HepG2 (cell line): ENCODE results near the gene INPP5E. TPM values are rescaled to one million over a fixed set of nuclear protein-coding genes. Genes with fewer than 3 reads are reported as not detected.

Experiments
- ATAC-seq: fragments of 200-7000 bp; cut with Tn5 transposase; 3 replicates; pipeline ENCODE4 v1.9.1; 2020; ENCODE audit warnings: mild to moderate bottlenecking, moderate library complexity
- BruUV-seq: library from RNA; stranded (reverse); fragments of 400-500 nt; replicated peaks from 2 replicates; lab custom pipeline; 2021; lab: Mats Ljungman, UMichigan
- CTCF ChIA-PET: fragments of 300-600 bp; formaldehyde crosslinking; extraction: SDS; loops from one replicate; lab custom pipeline; 2021; ENCODE audit warnings: low total read pairs, inconsistent platforms, low intra/inter-chr PET ratio; lab: Yijun Ruan, JAX
- POLR2A ChIA-PET: fragments of 350-600 bp; sonication (Branson Sonifier 250); formaldehyde crosslinking; loops from one replicate; lab custom pipeline; 2020; ENCODE audit warnings: antibody characterized with exemption, inconsistent platforms; lab: Yijun Ruan, JAX
- DNase-seq: peaks from one replicate; pipeline ENCODE4 v3.0.0-alpha.2; 2015; ENCODE audit warnings: low spot score
- FAIRE-seq: peaks from 3 replicates; lab custom pipeline; 2011; peaks lifted over from hg19 to GRCh38; lab: Jason Lieb, UNC
- H2AFZ ChIP-seq: one replicate; pipeline ENCODE4 v1.6.1; 2011; ENCODE audit warnings: low read length, inconsistent platforms
- H3K27ac ChIP-seq: fragments of 300-600 bp; 3 replicates; pipeline ENCODE4 v1.8.0; 2011; ENCODE audit warnings: mixed run types, mild to moderate bottlenecking, mixed read lengths, low read length, inconsistent platforms; ENCODE audit not compliant: insufficient read depth; ENCODE audit errors: extremely low read length
- H3K27me3 ChIP-seq, 2 experiments: fragments of 200-600 bp in 1 of 2; 2 replicates in 1 of 2; 3 replicates in 1 of 2; pipeline versions ENCODE4 v1.6.0 to v1.8.0; 2011; ENCODE audit warnings: low read length in 2 of 2, mild to moderate bottlenecking in 2 of 2, moderate library complexity in 2 of 2, inconsistent platforms in 1 of 2; ENCODE audit not compliant: insufficient read depth in 2 of 2, control insufficient read depth in 1 of 2
- H3K36me3 ChIP-seq, 2 experiments: fragments of 200-600 bp in 1 of 2; replicated peaks in 1 of 2; 2 replicates in 1 of 2; 3 replicates in 1 of 2; pipeline versions ENCODE4 v1.5.1 to v1.8.0; 2011; ENCODE audit warnings: low read length in 2 of 2, inconsistent platforms in 1 of 2; ENCODE audit not compliant: insufficient read depth in 2 of 2, control insufficient read depth in 1 of 2
- H3K4me1 ChIP-seq: 2 replicates; pipeline ENCODE4 v1.5.1; 2012; ENCODE audit warnings: low read length, inconsistent platforms; ENCODE audit not compliant: insufficient read depth
- H3K4me2 ChIP-seq: 2 replicates; pipeline ENCODE4 v1.6.0; 2011; ENCODE audit warnings: low read depth, low read length, inconsistent platforms
- H3K4me3 ChIP-seq, 3 experiments: fragments of 200-600 bp in 1 of 3; sonication (generic), shearing (Covaris generic) in 1 of 3; replicated peaks in 1 of 3; 2 replicates each; pipeline ENCODE4 v1.5.1; 2011 to 2016; ENCODE audit warnings: low read length in 3 of 3, inconsistent platforms in 2 of 3, low read depth in 2 of 3, mild to moderate bottlenecking in 2 of 3, control low read depth in 1 of 3, mixed read lengths in 1 of 3; ENCODE audit not compliant: insufficient read depth in 1 of 3
- H3K79me2 ChIP-seq: one replicate; pipeline ENCODE4 v1.6.1; 2011; ENCODE audit warnings: low read length, inconsistent platforms; ENCODE audit not compliant: insufficient read depth
- H3K9ac ChIP-seq: 2 replicates; pipeline ENCODE4 v1.6.0; 2011; ENCODE audit warnings: mild to moderate bottlenecking, low read depth, low read length, inconsistent platforms; ENCODE audit not compliant: insufficient read depth
- H3K9me3 ChIP-seq: 2 replicates; pipeline ENCODE4 v1.5.1; 2012; ENCODE audit warnings: mild to moderate bottlenecking, low read length
- H4K20me1 ChIP-seq: 2 replicates; pipeline ENCODE4 v1.6.0; 2011; ENCODE audit warnings: inconsistent platforms, mild to moderate bottlenecking, low read length, moderate library complexity; ENCODE audit not compliant: insufficient read depth
- NFYB ChIP-seq: sonication (generic); formaldehyde crosslinking; IDR thresholded peaks from 2 replicates; pipeline ENCODE4 v1.4.0; 2020; ENCODE audit warnings: missing genetic modification reagents
- NKX3-1 ChIP-seq: sonication (generic); formaldehyde crosslinking; IDR thresholded peaks from 2 replicates; pipeline ENCODE4 v1.5.0; 2020; ENCODE audit warnings: missing genetic modification reagents
- NR3C1 ChIP-seq: sonication (generic); formaldehyde crosslinking; IDR thresholded peaks from 2 replicates; pipeline ENCODE4 v1.4.0; 2020; ENCODE audit warnings: missing genetic modification reagents
- RBFOX2 ChIP-seq: fragments of 200-400 bp; formaldehyde crosslinking; IDR thresholded peaks from 2 replicates; pipeline ENCODE4 v1.6.1; 2017; ENCODE audit warnings: low read depth, mild to moderate bottlenecking, low read length
- THAP11 ChIP-seq: IDR thresholded peaks from 2 replicates; pipeline ENCODE4 v1.6.1; 2016; ENCODE audit warnings: missing biosample characterization, missing genetic modification reagents
- ZFYVE20 ChIP-seq: sonication (generic); formaldehyde crosslinking; IDR thresholded peaks from 2 replicates; pipeline ENCODE4 v1.8.0; 2023; ENCODE audit warnings: low read depth, mild to moderate bottlenecking, moderate library complexity, missing genetic modification reagents, borderline replicate concordance
- ZNF44 ChIP-seq: sonication (generic); formaldehyde crosslinking; IDR thresholded peaks from 2 replicates; pipeline ENCODE4 v1.5.1; 2020; ENCODE audit warnings: mild to moderate bottlenecking, missing genetic modification reagents
- ZNF530 ChIP-seq: sonication (generic); formaldehyde crosslinking; IDR thresholded peaks from 2 replicates; pipeline ENCODE4 v1.5.0; 2020; ENCODE audit warnings: low read depth, mild to moderate bottlenecking, missing genetic modification reagents
- ZNF570 ChIP-seq: sonication (generic); formaldehyde crosslinking; IDR thresholded peaks from 2 replicates; pipeline ENCODE4 v1.4.0; 2020; ENCODE audit warnings: mild to moderate bottlenecking, missing genetic modification reagents, borderline replicate concordance
- ZNF577 ChIP-seq: sonication (generic); formaldehyde crosslinking; IDR thresholded peaks from 2 replicates; pipeline ENCODE4 v1.4.0; 2020; ENCODE audit warnings: mild to moderate bottlenecking, low read depth, missing genetic modification reagents, borderline replicate concordance
- ZNF598 ChIP-seq: sonication (generic); formaldehyde crosslinking; IDR thresholded peaks from 2 replicates; pipeline ENCODE4 v1.5.1; 2020; ENCODE audit warnings: mild to moderate bottlenecking, missing genetic modification reagents, borderline replicate concordance
- ZNF761 ChIP-seq: sonication (generic); formaldehyde crosslinking; conservative IDR thresholded peaks from 2 replicates; pipeline ENCODE4 v1.4.0; 2020; ENCODE audit warnings: mild to moderate bottlenecking, missing genetic modification reagents
- WGBS: methylation state at CpG from one replicate; pipeline ENCODE4 v1.1.6; 2017; ENCODE audit warnings: low lambda C conversion rate; 5-methylcytosine and 5-hydroxymethylcytosine counted together
- in situ Hi-C: cut with HindIII; loops from 2 replicates; pipeline ENCODE4 v1.10.0; 2017; ENCODE audit warnings: low pct_unique_long_range_greater_than_20kb; ENCODE audit not compliant: extremely low pct_ligation_motif_present
- intact Hi-C: fragments of 100-400 bp; cut with micrococcal nuclease; formaldehyde crosslinking; loops from one replicate; pipeline ENCODE4 v1.10.0; 2022; ENCODE audit not compliant: unreplicated experiment
- polyA plus RNA-seq, 8 experiments: library from polyadenylated mRNA; depleted of rRNA in 3 of 8; stranded (reverse) in 7 of 8; unstranded in 1 of 8; fragments of >200 nt; fragmentation: Illumina TruSeq in 4 of 8; extraction: Trizol in 4 of 8; gene quantifications; 2 replicates each; pipeline versions ENCODE4 v1.2.1 to v1.2.3, GENCODE V29; 2011 to 2016; ENCODE audit warnings: low read depth in 4 of 8, missing spikeins in 1 of 8, mixed read lengths in 1 of 8; ENCODE audit not compliant: insufficient read depth in 1 of 8
- total RNA-seq, 5 experiments: library from RNA; depleted of rRNA; stranded (reverse); fragments of >200 nt; fragmentation: Illumina TruSeq; extraction: Trizol; gene quantifications; 2 replicates each; pipeline ENCODE4 v1.2.3, GENCODE V29; 2016; ENCODE audit warnings: low read depth in 1 of 5
- TF ChIP-seq, protein P1 (sequence below): sonication (generic); formaldehyde crosslinking; IDR thresholded peaks from 2 replicates; pipeline ENCODE4 v1.5.0; 2020; ENCODE audit warnings: mild to moderate bottlenecking, missing genetic modification reagents, borderline replicate concordance

The INPP5E gene
- total and polyA plus RNA-seq, 2 of the 13 experiments (the other 11 are each of a cell fraction or from before 2014, with no cell fraction given), result 5.5 TPM

DNA sequence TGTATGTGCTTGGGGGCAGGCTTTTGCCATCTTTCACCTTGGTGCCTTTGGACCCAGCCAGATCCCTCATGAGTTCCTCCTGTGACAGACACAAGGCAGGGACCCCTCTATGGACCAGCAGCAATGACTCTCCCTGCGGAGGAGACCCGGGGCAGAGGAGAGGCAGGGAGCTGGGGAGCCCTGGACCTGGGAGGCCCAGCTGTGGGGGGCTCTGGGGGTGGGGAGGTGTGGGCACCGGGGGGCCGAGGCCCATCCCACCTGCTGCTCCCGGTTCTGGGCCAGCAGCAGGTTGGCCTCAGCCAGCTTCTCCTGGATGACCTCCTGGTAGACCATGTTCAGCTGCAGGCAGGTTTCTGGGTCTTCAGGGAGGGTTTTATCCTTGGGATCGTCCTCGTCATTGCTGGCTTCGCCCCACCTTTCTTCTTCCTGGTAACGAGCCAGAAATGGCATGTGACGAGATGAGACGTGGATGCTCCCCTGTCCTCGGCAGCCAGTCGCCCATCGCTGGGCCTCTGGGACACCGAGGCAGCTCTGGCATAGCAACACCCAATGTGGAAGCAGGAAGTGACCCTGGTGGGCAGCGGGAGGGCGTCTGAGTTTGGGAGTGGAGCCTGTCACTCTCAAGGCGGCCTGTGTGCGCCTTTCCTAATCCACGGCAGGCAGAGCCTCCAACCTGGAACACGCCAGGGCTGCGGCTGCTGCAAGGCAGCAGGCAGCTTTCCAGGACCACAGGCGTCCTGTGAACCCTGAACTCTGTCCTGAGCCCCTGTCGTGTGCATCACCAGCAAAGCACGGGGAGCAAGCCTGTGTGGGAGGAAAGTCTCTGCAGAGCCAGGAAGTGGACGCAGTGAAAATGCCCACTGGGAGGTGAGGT, 44.1 kb downstream of the INPP5E start:
- H3K9ac ChIP-seq, result no peak overlapping the region
- in situ Hi-C loops, result no loop called here

GRCh38 chr9:136395020-136395340, 44.7 kb downstream of the INPP5E start:
- ATAC-seq (no peak), FAIRE-seq (no peak), DNase-seq (no peak)
- CTCF ChIA-PET, result no interaction called here
- Histone ChIP-seq H3K36me3 (peaks cover 26 to 58% of the 10 kb centered on the region in 2 experiments; a peak in 4 of 5 replicates), H3K4me2 (no peak overlapping the region), H3K9ac (no peak overlapping the region), H4K20me1 (0 out of 2 replicates have a peak, but pooled peaks cover 2% of the 10 kb centered on the region), H3K4me1 (peaks cover 12% of the 10 kb centered on the region), H2AFZ (no peak overlapping the region), H3K27me3 (no peaks in the 10 kb centered on the region), H3K9me3 (no peaks in the 10 kb centered on the region), H3K4me3 (no peak overlapping the region), H3K79me2 (peaks cover 21% of the 10 kb centered on the region), H3K27ac (no peak overlapping the region)
- no CpG with 5 or more reads among the region's 13 CpGs for WGBS
- POLR2A ChIA-PET, result no interaction called here
- no TSS peak for BruUV-seq
- intact Hi-C loops (no loop called here), in situ Hi-C loops (no loop called here)
- TF ChIP-seq ZNF598 (CRISPR knock-in tag) (no peak), NFYB (CRISPR knock-in tag) (no peak), ZNF577 (CRISPR knock-in tag) (no peak), ZNF44 (no peak), ZFYVE20 (CRISPR knock-in tag) (no peak), NKX3-1 (CRISPR knock-in tag) (no peak), ZNF570 (CRISPR knock-in tag) (no peak), THAP11 (no peak), ZNF761 (no peak), NR3C1 (CRISPR knock-in tag) (no peak)
- TF ChIP-seq, protein P1, sequence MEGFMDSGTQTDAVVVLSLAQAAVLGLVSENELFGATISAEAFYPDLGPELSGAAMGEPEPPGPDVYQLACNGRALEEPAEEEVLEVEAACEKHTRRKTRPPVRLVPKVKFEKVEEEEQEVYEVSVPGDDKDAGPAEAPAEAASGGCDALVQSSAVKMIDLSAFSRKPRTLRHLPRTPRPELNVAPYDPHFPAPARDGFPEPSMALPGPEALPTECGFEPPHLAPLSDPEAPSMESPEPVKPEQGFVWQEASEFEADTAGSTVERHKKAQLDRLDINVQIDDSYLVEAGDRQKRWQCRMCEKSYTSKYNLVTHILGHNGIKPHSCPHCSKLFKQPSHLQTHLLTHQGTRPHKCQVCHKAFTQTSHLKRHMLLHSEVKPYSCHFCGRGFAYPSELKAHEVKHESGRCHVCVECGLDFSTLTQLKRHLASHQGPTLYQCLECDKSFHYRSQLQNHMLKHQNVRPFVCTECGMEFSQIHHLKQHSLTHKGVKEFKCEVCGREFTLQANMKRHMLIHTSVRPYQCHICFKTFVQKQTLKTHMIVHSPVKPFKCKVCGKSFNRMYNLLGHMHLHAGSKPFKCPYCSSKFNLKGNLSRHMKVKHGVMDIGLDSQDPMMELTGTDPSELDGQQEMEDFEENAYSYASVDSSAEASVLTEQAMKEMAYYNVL, result no peak

More for the DNA sequence above, 44.1 kb downstream of the INPP5E start:
- H2AFZ ChIP-seq, result no peak overlapping the region
- H3K79me2 ChIP-seq, result peaks cover 21% of the 10 kb centered on the region
- H3K27me3 ChIP-seq, result no peaks in the 10 kb centered on the region
- 0 out of 2 replicates have a peak, but pooled peaks have one; percentile 18 for TF ChIP-seq RBFOX2
- TF ChIP-seq ZNF530, result no peak
- TF ChIP-seq, all 625 proteins: peak for 1
- Histone ChIP-seq H3K27ac (no peak overlapping the region), H3K36me3 (peaks cover 25 to 57% of the 10 kb centered on the region in 2 experiments; a peak in 4 of 5 replicates), H3K4me2 (no peak overlapping the region), H3K4me3 (no peak overlapping the region), H3K9me3 (no peaks in the 10 kb centered on the region), H3K4me1 (peaks cover 16% of the 10 kb centered on the region), H4K20me1 (0 out of 2 replicates have a peak, but pooled peaks cover 2% of the 10 kb centered on the region)
- no TSS peak for BruUV-seq
- ChIA-PET CTCF (no interaction called here), POLR2A (no interaction called here)
- intact Hi-C loops, result no loop called here
- no peak for DNase-seq
- ATAC-seq, result no peak
- WGBS, result 90% methylated on average over 21 of the region's 26 CpGs
- no peak for FAIRE-seq
